SHP77 treated with DMSO at 0.1 percent for 48 hours (cell line): Measurements from ENCODE around the gene PTPRJ.

ENCODE experiments used
- DNase-seq: peaks from one replicate; lab custom pipeline; 2025; lab: John Stamatoyannopoulos, UW

PTPRJ gene

DNA sequence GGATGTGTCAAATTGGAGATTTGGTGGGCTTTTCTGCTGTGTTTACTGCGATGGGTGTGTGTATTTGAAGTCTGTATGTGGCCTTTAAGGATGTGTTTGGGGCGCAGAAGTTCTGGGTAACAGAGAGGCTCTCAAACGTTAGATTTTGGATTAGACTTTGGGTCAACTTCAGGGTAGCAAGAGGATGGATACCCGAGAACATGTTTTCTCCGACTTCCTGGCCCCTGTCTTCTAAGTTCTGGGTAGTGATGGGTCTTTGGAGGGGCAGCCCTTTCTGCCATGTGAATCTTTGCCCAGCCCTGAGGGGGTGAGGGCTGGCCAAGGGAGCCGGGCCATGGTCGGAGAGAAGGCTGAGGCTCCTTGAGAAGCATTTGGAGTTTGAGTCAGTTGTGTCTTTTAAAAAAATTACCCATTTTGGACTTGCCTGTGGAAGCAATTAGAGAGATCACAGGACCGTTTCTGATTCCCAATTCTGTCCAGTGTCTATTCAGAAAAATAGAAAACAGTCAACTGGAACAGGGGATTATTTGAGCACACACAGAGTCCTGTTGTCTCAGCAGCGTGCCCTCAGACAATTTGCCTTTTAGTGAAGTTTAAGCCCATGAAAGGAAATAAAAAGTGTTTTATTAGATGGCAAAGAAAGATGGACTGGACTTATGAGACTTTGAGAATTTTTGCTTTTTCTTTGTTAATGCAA is 114.4 kb downstream of the PTPRJ start:
- DNase-seq = no peak

DNA sequence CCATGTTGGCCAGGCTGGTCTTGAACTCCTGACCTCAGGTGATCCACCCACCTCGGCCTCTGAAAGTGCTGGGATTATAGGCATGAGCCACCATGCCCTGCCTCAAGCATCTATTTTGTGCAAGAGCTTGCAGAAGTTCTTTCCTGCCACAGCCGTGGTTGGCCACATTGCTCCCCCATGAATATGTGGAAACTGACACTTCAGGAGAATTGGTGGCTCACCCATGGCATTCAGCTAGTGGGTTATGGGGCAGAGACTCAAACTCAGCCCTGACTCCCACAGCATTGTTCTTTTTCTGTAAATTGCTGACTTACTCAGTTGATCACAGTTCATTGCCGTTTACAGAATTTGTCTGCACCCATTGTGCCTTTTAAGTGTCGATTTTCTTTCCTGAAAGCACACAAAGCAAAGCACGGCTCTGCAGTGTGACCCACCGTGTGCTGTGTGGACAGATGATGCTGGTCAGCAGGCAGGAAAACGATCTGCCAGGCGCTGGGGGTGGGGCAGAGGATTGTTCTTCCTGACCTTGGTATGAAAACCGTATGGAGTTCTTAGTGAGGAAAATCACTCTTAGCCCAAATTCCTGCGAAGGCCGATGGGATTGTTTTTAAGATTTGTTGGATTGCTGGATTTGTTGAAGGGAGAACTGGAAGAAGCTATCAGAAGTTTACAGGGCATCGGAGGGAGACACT is 115.6 kb downstream of the PTPRJ start:
- no peak for DNase-seq

GRCh38 chr11:48096588-48097525 is 116.5 kb downstream of the PTPRJ start:
- no peak for DNase-seq

DNA sequence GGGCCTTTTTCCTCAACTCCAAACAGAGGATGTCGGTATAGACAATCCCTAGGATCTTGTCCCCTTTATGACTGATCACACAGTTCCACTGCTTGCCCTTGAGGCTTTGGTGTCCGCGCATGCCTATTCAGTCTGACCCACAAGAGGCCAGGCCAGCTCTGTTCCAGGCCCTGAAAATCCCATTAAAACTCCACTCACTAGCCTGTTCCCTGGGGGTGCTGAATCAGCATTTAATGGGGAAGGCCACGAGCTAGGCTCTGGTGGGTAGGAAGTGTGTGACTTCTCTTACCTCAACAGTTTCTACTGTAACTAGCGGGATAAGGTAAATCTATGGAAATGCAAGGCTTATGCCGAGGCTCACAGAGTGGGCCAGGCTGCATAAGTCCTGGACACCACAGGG is 117.7 kb downstream of the PTPRJ start:
- DNase-seq = no peak

DNA sequence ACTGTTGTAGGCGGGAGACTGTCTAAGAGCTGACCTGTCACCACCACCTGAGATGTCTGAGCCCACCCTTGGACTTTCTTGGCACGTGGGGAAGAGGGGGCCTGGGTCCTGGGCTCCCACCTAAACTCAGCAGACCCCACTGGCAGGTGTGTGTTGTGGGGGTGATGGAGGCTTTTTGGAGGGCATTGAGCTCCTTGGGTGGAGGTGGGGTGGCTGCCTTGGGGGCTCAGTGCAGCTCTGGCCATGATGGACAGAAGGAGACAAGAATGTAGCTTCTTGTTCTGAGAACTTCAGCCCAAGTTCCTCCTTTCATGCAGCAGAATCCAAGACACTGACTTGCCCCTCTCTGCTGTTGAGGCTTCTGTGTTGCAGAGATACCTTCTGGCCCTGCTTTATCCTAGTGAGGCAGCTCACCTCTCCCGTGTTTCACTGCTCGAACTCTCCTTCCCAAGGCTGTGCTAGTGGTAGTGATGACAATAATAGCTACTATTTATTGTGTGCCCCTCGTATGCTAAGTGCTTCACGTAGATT is 119.6 kb downstream of the PTPRJ start:
- DNase-seq = no peak

GRCh38 chr11:48101044-48101733 is 120.8 kb downstream of the PTPRJ start:
- no peak for DNase-seq

DNA sequence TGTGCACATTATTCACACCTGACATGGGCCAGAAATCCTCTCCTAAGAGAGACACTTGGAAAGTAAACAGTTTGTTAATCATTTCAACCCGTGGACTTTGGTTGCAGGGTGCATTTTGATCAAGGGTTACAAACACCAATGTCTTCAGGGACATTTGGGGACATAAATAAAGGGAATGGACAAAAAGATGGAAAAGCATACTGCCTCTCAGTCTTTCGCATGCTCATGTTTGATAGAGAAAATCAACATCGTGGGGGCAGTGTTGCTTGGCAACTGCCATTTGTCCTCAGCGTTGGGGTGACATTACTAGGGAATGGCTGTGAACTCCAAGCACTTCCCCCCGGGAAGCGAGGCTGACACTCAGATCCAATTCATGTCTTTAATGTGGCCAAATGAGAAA is 121.6 kb downstream of the PTPRJ start:
- no peak for DNase-seq

DNA sequence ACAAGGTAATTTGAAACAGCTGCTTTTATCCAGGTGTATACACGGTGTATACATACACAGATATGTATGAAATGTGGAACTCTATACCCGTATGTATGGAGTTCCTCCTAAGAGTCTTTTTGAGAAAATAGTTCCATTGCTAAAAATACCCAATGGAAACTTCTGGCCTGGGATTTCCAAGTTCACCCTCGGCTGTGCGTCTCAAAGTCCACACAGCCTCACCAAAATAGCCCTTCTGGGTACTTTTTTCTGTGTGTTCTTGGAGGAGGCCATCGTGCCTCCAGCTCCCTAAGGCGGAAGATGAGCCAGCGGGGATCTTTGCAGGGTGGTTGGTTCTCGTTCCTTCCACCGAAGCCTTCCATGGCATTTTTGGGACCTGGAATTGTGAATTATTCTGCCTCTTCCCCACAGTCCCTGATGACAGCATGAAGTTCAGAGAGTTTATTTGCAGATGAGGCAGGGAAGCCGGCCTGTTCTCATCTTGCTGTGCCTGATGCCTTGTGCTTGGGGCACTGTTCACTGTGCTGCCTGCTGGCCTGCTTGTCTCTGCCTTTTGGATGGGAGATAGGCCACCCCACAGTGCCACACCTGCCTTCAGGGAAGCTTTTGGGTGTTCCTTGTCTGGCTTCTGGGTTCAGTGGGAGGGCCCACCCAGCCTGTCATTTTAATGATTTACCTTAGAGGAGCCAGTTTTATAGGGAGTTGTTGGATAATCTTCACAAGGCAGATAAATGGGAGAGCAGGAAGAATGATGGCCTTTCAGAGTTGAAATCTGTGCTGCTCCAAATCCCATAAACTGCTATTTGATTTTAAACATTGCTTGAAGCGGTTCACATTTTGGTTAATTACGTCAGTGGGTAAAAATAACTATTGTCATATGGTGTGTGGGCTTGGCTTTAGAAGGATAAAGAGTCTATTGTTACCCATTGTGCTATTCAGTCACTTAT is 123.5 kb downstream of the PTPRJ start:
- DNase-seq = no peak

GRCh38 chr11:48104568-48104924 is 124.2 kb downstream of the PTPRJ start:
- no peak for DNase-seq

- DNase-seq = no peak
Observed at GRCh38 chr11:48105096-48105990, 125.0 kb downstream of the PTPRJ start.

GRCh38 chr11:48106166-48106565 is 125.8 kb downstream of the PTPRJ start:
- no peak for DNase-seq

GRCh38 chr11:48107188-48107704 is 126.9 kb downstream of the PTPRJ start:
- DNase-seq = no peak

DNA sequence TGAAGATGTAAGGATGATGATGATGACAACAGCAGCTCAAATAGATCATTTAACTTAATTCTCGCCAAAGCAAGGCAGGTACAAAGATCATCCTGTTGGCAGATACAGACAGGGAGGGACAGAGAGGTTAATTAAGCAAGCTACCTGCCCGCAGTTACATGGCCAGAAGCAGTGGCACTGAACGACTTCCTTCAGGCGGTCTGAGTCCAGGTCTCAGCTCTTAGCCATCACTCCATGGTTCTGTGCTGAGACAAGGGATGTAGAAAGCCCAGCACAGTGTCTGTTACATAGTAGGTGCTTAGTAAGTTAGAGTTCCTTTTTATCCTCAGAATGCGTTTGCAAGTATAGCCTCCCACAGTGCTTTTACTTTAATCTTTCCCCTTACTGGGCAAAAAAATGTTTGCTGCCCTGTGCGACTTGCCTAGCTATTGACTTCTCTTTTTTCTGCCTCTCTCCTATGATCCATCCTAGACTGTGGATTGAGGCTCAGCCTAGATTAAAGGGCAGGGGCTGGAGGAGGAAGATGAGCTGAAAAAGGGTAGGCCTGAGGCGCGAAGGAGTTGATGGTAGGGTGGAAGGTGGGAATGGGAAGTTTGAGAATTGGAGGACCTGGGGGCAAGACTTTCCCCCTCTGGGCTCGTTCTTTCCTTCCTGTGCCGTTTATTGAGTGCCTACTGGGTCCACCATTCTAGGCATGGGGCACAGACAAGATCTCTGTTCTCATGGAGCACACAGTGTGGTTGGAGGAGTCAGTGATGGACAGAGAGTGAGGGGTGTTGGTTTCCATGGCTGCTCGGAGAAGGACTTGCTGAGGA is 128.1 kb downstream of the PTPRJ start:
- no peak for DNase-seq

GRCh38 chr11:48109046-48109666 is 128.8 kb downstream of the PTPRJ start:
- peak; percentile 58 for DNase-seq

GRCh38 chr11:48110509-48110766 is 130.1 kb downstream of the PTPRJ start:
- no peak for DNase-seq

GRCh38 chr11:48111891-48112290 is 131.5 kb downstream of the PTPRJ start:
- DNase-seq = no peak

GRCh38 chr11:48114740-48115139 is 134.4 kb downstream of the PTPRJ start:
- no peak for DNase-seq

- no peak for DNase-seq
Observed at GRCh38 chr11:48116437-48117228, 136.3 kb downstream of the PTPRJ start.
